Lung (tissue), 12 donors: ENCODE results near the gene JMJD1C. TPM values are rescaled to one million over a fixed set of nuclear protein-coding genes. Genes with fewer than 3 reads are reported as not detected.

ENCODE experiments used
- ATAC-seq: fragments of 200-7000 bp; cut with Tn5 transposase; one replicate; pipeline ENCODE4 v1.9.1; 2020; ENCODE audit warnings: moderate number of reproducible peaks; ENCODE audit not compliant: insufficient read depth, low FRiP score
- DNase-seq, 3 donors: peaks; one replicate each; pipeline ENCODE4 v3.0.0-alpha.2; 2013 to 2017
- H3K27ac ChIP-seq, 2 donors: one replicate each; pipeline ENCODE4 v1.5.1; 2013; ENCODE audit warnings: mild to moderate bottlenecking in 2 of 2, moderate library complexity in 2 of 2, control low read depth in 1 of 2, inconsistent platforms in 1 of 2, low read depth in 1 of 2, low read length in 1 of 2
- H3K27me3 ChIP-seq, 3 donors: one replicate each; pipeline ENCODE4 v1.5.1; 2013; ENCODE audit warnings: low read length in 2 of 3; ENCODE audit not compliant: control insufficient read depth in 3 of 3, insufficient read depth in 3 of 3
- H3K36me3 ChIP-seq, 4 donors: one replicate each; pipeline ENCODE4 v1.5.1; 2013; ENCODE audit warnings: low read length in 4 of 4, mild to moderate bottlenecking in 1 of 4, moderate library complexity in 1 of 4; ENCODE audit not compliant: control insufficient read depth in 4 of 4, insufficient read depth in 4 of 4
- H3K4me1 ChIP-seq, 5 donors: one replicate each; pipeline ENCODE4 v1.5.1; 2013; ENCODE audit warnings: low read length in 5 of 5, mild to moderate bottlenecking in 2 of 5, moderate library complexity in 1 of 5; ENCODE audit not compliant: control insufficient read depth in 5 of 5, insufficient read depth in 5 of 5
- H3K4me3 ChIP-seq: one replicate; pipeline ENCODE4 v1.5.1; 2013; ENCODE audit warnings: mild to moderate bottlenecking, control low read depth, moderate library complexity
- H3K9ac ChIP-seq, 2 donors: one replicate each; pipeline ENCODE4 v1.5.1; 2013; ENCODE audit warnings: low read length in 2 of 2, control low read depth in 1 of 2; ENCODE audit not compliant: insufficient read depth in 1 of 2
- H3K9me3 ChIP-seq, 4 donors: one replicate each; pipeline ENCODE4 v1.5.1; 2013; ENCODE audit warnings: low read length in 3 of 4, mild to moderate bottlenecking in 1 of 4, moderate library complexity in 1 of 4; ENCODE audit not compliant: control insufficient read depth in 4 of 4, insufficient read depth in 3 of 4
- WGBS, 2 donors: extraction: QIAGEN DNeasy Blood & Tissue Kit; methylation state at CpG; one replicate each; pipeline ENCODE4 v1.1.7; 2013; 5-methylcytosine and 5-hydroxymethylcytosine counted together
- polyA plus RNA-seq, 2 donors: library from polyadenylated mRNA; stranded (reverse); fragments of 200-250 nt; gene quantifications; one replicate each; pipeline ENCODE4 v1.2.1, GENCODE V29; 2013
- total RNA-seq, 2 donors: library from RNA; depleted of rRNA in 1 of 2; stranded (reverse); fragments of >200 nt in 1 of 2; gene quantifications; one replicate each; pipeline ENCODE4 v1.2.1, GENCODE V29; 2014 to 2021
- TF ChIP-seq, protein P1 (sequence below): IDR thresholded peaks from 2 replicates; pipeline ENCODE4 v1.5.1; 2012; ENCODE audit warnings: mild to moderate bottlenecking; ENCODE audit errors: control extremely low read depth, extremely low read depth
- donor health status: control.
- donor health status: control.
- donor health status: Bipolar disorder and iron deficiency.
- donor health status: healthy.
- donor health status: DM: yes; HTN: yes; CAD: no.

The JMJD1C gene
- total and polyA plus RNA-seq, 4 donors: 30.5 to 233 (median 71.2) TPM

DNA sequence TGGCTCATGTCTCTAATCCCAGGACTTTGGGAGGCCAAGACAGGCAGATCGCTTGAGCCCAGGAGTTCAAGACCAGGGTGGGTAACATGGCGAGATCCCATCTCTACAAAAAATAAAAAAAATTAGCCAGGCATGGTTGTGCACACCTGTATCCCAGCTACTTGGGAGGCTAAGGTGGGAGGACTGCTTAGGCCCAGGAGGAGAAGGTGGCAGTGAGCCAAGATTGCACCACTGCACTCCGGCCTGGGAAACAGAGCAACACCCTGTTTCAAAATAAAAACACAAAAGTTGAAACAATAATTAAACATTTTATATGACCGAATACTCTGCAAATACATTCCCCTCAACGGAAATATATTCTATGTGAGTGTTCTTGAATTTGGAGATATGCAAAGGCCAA lies 40.3 kb downstream of the JMJD1C start:
- TF ChIP-seq, protein P1, sequence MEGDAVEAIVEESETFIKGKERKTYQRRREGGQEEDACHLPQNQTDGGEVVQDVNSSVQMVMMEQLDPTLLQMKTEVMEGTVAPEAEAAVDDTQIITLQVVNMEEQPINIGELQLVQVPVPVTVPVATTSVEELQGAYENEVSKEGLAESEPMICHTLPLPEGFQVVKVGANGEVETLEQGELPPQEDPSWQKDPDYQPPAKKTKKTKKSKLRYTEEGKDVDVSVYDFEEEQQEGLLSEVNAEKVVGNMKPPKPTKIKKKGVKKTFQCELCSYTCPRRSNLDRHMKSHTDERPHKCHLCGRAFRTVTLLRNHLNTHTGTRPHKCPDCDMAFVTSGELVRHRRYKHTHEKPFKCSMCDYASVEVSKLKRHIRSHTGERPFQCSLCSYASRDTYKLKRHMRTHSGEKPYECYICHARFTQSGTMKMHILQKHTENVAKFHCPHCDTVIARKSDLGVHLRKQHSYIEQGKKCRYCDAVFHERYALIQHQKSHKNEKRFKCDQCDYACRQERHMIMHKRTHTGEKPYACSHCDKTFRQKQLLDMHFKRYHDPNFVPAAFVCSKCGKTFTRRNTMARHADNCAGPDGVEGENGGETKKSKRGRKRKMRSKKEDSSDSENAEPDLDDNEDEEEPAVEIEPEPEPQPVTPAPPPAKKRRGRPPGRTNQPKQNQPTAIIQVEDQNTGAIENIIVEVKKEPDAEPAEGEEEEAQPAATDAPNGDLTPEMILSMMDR: no peak
- WGBS, 2 donors: 64 to 81% methylated on average over 5 of the region's 5 CpGs
- Histone ChIP-seq H3K27me3 (no peaks in the 10 kb centered on the region), H3K36me3 (no peaks in the 10 kb centered on the region), H3K9ac (no peak overlapping the region), H3K27ac (no peak overlapping the region), H3K4me1 (peaks cover 0 to 18% (median 6%) of the 10 kb centered on the region in 5 donors), H3K9me3 (no peaks in the 10 kb centered on the region), H3K4me3 (no peak overlapping the region)
- no peak for DNase-seq
- ATAC-seq: no peak

DNA sequence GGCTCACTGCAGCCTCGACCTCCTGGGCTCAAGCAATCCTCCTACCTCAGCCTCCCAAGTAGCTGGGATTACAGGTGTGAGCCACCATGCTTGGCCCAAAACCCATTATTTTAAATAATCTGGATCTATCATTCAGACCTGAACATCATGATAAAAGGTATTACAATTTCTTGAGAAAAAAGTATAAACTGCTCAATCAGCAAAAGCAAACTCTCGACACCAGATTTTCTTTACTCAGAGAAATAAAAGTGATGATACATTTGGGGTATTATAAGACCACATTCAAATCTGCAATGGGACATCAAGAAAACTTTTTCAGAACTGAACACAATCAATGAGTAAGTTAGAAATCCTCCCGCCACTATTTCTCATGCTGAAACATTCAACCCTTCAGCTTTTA lies 41.2 kb downstream of the JMJD1C start:
- Histone ChIP-seq H3K4me1 (peaks cover 0 to 14% (median 6%) of the 10 kb centered on the region in 5 donors), H3K27me3 (no peaks in the 10 kb centered on the region), H3K9ac (no peak overlapping the region), H3K9me3 (no peaks in the 10 kb centered on the region), H3K4me3 (no peak overlapping the region), H3K36me3 (no peaks in the 10 kb centered on the region), H3K27ac (no peak overlapping the region)
- DNase-seq (no peak), ATAC-seq (no peak)
- 97 to 99% methylated on average over 3 of the region's 3 CpGs for WGBS, 2 donors
- TF ChIP-seq, protein P1: no peak

DNA sequence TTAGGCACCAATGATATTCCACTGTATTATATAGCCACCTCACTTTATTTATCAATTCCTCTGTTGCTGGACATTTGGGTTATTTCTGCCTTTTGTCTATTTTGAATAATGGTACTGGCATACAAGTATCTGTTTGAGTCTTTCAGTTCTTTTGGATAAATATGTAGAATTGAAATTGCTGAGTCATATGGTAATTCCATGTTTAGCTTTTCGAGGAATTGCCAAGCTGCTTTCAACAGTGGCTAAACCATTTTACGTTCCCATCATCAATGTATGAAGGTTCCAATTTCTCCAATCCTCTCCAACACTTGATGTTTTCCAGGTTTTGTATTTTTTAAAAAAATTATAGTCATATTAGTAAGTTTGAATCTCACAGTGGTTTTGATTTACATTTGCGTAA lies 42.3 kb downstream of the JMJD1C start:
- H3K36me3 ChIP-seq: no peaks in the 10 kb centered on the region
- WGBS, 2 donors: 88 to 91% methylated on average over 3 of the region's 3 CpGs
- H3K4me3 ChIP-seq: no peak overlapping the region
- DNase-seq (no peak), ATAC-seq (no peak)
- no peaks in the 10 kb centered on the region for H3K27me3 ChIP-seq
- no peaks in the 10 kb centered on the region for H3K9me3 ChIP-seq
- H3K27ac ChIP-seq: no peak overlapping the region
- H3K4me1 ChIP-seq: peaks cover 0 to 6% (median 0%) of the 10 kb centered on the region in 5 donors
- TF ChIP-seq, protein P1: no peak
- no peak overlapping the region for H3K9ac ChIP-seq

DNA sequence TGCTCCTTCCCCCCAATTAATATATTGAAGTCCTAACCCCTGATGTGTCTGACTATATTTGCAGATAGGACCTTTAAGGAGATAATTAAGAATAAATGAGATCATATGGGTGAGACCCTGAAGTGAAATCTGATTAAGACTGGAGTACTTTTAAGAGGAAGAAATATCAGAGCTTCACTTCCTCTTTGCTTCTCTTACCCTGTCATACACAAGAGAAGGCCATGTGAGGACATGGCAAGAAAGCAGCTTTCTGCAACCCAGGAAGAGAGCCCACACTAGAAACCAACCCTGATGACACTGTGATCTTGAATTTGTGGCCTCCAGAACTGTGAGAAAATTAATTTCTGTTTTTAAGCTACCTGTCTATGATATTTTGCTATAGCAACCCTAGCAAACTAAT lies 44.2 kb downstream of the JMJD1C start:
- ATAC-seq: no peak
- no peak overlapping the region for H3K9ac ChIP-seq
- no peak for DNase-seq
- peaks cover 0 to 9% (median 8%) of the 10 kb centered on the region in 5 donors for H3K4me1 ChIP-seq
- H3K27ac ChIP-seq: no peak overlapping the region
- no peak overlapping the region for H3K4me3 ChIP-seq
- H3K9me3 ChIP-seq: no peaks in the 10 kb centered on the region
- TF ChIP-seq, protein P1: no peak
- no peaks in the 10 kb centered on the region for H3K36me3 ChIP-seq
- no peaks in the 10 kb centered on the region for H3K27me3 ChIP-seq
